HEK293T (cell line): ENCODE data around the gene CASTOR2.
"Not testable (repeated sequence)": the region's sequence is repeated elsewhere in the genome, so short reads cannot be mapped to it uniquely, and the experiment has no call there.

Experiments
- FOXA1 ChIP-seq: fragments of 450-650 bp; IDR thresholded peaks from 2 replicates; pipeline ENCODE4 v1.6.1; 2016; ENCODE audit warnings: mild to moderate bottlenecking
- HDGF ChIP-seq: fragments of 450-650 bp; IDR thresholded peaks from 2 replicates; pipeline ENCODE4 v1.6.1; 2017; ENCODE audit warnings: antibody characterized with exemption, borderline replicate concordance
- LEF1 ChIP-seq: fragments of 450-650 bp; IDR thresholded peaks from 2 replicates; pipeline ENCODE4 v1.6.1; 2017; ENCODE audit warnings: mild to moderate bottlenecking, borderline replicate concordance
- NFRKB ChIP-seq: fragments of 450-650 bp; IDR thresholded peaks from 2 replicates; pipeline ENCODE4 v1.6.1; 2016; ENCODE audit warnings: mild to moderate bottlenecking, moderate library complexity
- SP1 ChIP-seq: fragments of 450-650 bp; IDR thresholded peaks from 2 replicates; pipeline ENCODE4 v1.6.1; 2017
- SUZ12 ChIP-seq: fragments of 450-650 bp; IDR thresholded peaks from 2 replicates; pipeline ENCODE4 v1.6.1; 2016; ENCODE audit warnings: mild to moderate bottlenecking

- TF ChIP-seq SUZ12, LEF1, FOXA1, SP1, NFRKB, HDGF: not testable (repeated sequence)
Measured at GRCh38 chr7:74975959-74976358, 11.5 kb downstream of the CASTOR2 start.
